ENCODE measurements around the gene ANKLE1.

The ANKLE1 gene

GRCh38 chr19:17281391-17282304, at the start of gene ANKLE1:
ANKLE1 (plus strand) TSS chr19:17281901; CDS start chr19:17281921, 20 bp downstream.
- DNase-seq: no peak

- DNase-seq: no peak
These were observed 49.4 kb upstream of the ANKLE1 start for GRCh38 chr19:17232258-17232657.

- no peak for DNase-seq
These were observed 46.8 kb upstream of the ANKLE1 start for GRCh38 chr19:17234911-17235299.

- DNase-seq: peak in 1 of 2 experiments; percentile 11
These were observed 46.3 kb upstream of the ANKLE1 start for GRCh38 chr19:17235300-17235970.

GRCh38 chr19:17235971-17236777, 45.5 kb upstream of the ANKLE1 start:
- DNase-seq: no peak

GRCh38 chr19:17236811-17237543, 44.7 kb upstream of the ANKLE1 start:
- no peak for DNase-seq

- DNase-seq: no peak
These were observed 43.7 kb upstream of the ANKLE1 start for GRCh38 chr19:17237747-17238706.

GRCh38 chr19:17240062-17240752, 41.5 kb upstream of the ANKLE1 start:
- no peak for DNase-seq

GRCh38 chr19:17240826-17241399, 40.8 kb upstream of the ANKLE1 start:
- DNase-seq: no peak

GRCh38 chr19:17242431-17243208, 39.1 kb upstream of the ANKLE1 start:
- no peak for DNase-seq

- DNase-seq: no peak
These were observed 38.4 kb upstream of the ANKLE1 start for GRCh38 chr19:17243211-17243829.

- DNase-seq: no peak
These were observed 37.7 kb upstream of the ANKLE1 start for GRCh38 chr19:17243830-17244617.

GRCh38 chr19:17244618-17245534, 36.8 kb upstream of the ANKLE1 start:
- no peak for DNase-seq

- DNase-seq: no peak
These were observed 36.1 kb upstream of the ANKLE1 start, which contains the start of gene NR2F6 for GRCh38 chr19:17245535-17245984. NR2F6 (minus strand) TSS chr19:17245919; CDS start chr19:17245220, 699 bp downstream.

GRCh38 chr19:17246681-17247425, 34.8 kb upstream of the ANKLE1 start:
- no peak for DNase-seq

Data from cerebellar nuclear complex (tissue), 1 donor.